ENCODE measurements around the gene PCLAF. TPM values are rescaled to one million over a fixed set of nuclear protein-coding genes. Genes with fewer than 3 reads are reported as not detected.

PCLAF gene
- total and polyA plus RNA-seq, 2 of the 13 experiments (the other 11 are each of a cell fraction or from before 2014, with no cell fraction given) = 98.6 to 98.9 TPM

GRCh38 chr15:64355944-64356709 is 25.1 kb downstream of the PCLAF start, which contains the start of gene CSNK1G1 (continued):
- 0 out of 2 replicates have a peak, but pooled peaks have one; percentile 15 for TF ChIP-seq ZNF224 (CRISPR knock-in tag; IDR thresholded peaks at IDR 0.05)
- TF ChIP-seq KAT7 (CRISPR knock-in tag; IDR thresholded peaks at IDR 0.05; ENCODE audit: borderline replicate concordance) = peak; percentile 56; the same call in 1 of the 2 replicates
- peak in 1 of 2 experiments; percentile 43; a peak in 1 of 4 replicates for TF ChIP-seq HMGXB4 (CRISPR knock-in tag; IDR thresholded peaks at IDR 0.05; ENCODE audit: borderline replicate concordance in 1 of 2, low read depth in 1 of 2)
- TF ChIP-seq FOXJ3 (CRISPR knock-in tag; IDR thresholded peaks at IDR 0.05; ENCODE audit: borderline replicate concordance) = no peak
- peak; percentile 65 for TF ChIP-seq STAG1 (CRISPR knock-in tag; IDR thresholded peaks at IDR 0.05)
- TF ChIP-seq MYC (CRISPR knock-in tag; IDR thresholded peaks at IDR 0.05; ENCODE audit: borderline replicate concordance) = peak; percentile 12; the same call in 1 of the 2 replicates
- 0 out of 2 replicates have a peak, but pooled peaks have one; percentile 38 for TF ChIP-seq ZBTB7B (CRISPR knock-in tag; IDR thresholded peaks at IDR 0.05)
- TF ChIP-seq NFKB2 (CRISPR knock-in tag; IDR thresholded peaks at IDR 0.05; ENCODE audit: borderline replicate concordance) = peak; percentile 11; the same call in 1 of the 2 replicates
- peak; percentile 74 for TF ChIP-seq ZNF687 (CRISPR knock-in tag; IDR thresholded peaks at IDR 0.05)
- peak; percentile 78 for TF ChIP-seq NFYC (CRISPR knock-in tag; IDR thresholded peaks at IDR 0.05)
- peak; percentile 62; the same call in 1 of the 2 replicates for TF ChIP-seq PITX1 (CRISPR knock-in tag; IDR thresholded peaks at IDR 0.05)
- peak; percentile 56; the same call in 1 of the 2 replicates for TF ChIP-seq SMC3 (IDR thresholded peaks at IDR 0.05; ENCODE audit: low read length)
- TF ChIP-seq ZSCAN20 (CRISPR knock-in tag; IDR thresholded peaks at IDR 0.05; ENCODE audit: borderline replicate concordance) = no peak
- peak; percentile 23; the same call in 1 of the 2 replicates for TF ChIP-seq ZNF788 (CRISPR knock-in tag; IDR thresholded peaks at IDR 0.05; ENCODE audit: borderline replicate concordance)
- peak; percentile 59 for TF ChIP-seq PATZ1 (CRISPR knock-in tag; IDR thresholded peaks at IDR 0.05)
- peak; percentile 58; the same call in 1 of the 2 replicates for TF ChIP-seq ZNF619 (CRISPR knock-in tag; IDR thresholded peaks at IDR 0.05)
- TF ChIP-seq RFX1 (IDR thresholded peaks at IDR 0.05) = peak; percentile 91
- TF ChIP-seq TFDP2 (CRISPR knock-in tag; IDR thresholded peaks at IDR 0.05) = peak; percentile 60; the same call in 1 of the 2 replicates
- TF ChIP-seq CBX1 (IDR thresholded peaks at IDR 0.05; ENCODE audit: low read depth) = no peak

Measured in HepG2 (cell line).